IPS-20b (cell line): ENCODE results near the gene CTNNA1.

ENCODE experiments used
- H3K27ac ChIP-seq: one replicate; pipeline ENCODE4 v1.5.1; 2013; ENCODE audit warnings: low read length
- H3K27me3 ChIP-seq: 2 replicates; pipeline ENCODE4 v1.6.1; 2013; ENCODE audit warnings: mild to moderate bottlenecking, low read length, inconsistent platforms; ENCODE audit not compliant: insufficient read depth
- H3K36me3 ChIP-seq: 2 replicates; pipeline ENCODE4 v1.6.1; 2013; ENCODE audit warnings: low read depth, mild to moderate bottlenecking, inconsistent platforms, low read length, moderate library complexity; ENCODE audit not compliant: insufficient read depth
- H3K4me1 ChIP-seq: 2 replicates; pipeline ENCODE4 v1.6.1; 2013; ENCODE audit warnings: mild to moderate bottlenecking, control low read depth, inconsistent platforms, low read length, moderate library complexity; ENCODE audit not compliant: insufficient read depth
- H3K4me3 ChIP-seq: 2 replicates; pipeline ENCODE4 v1.5.1; 2013; ENCODE audit warnings: mild to moderate bottlenecking, low read length, inconsistent platforms
- H3K9ac ChIP-seq: 2 replicates; pipeline ENCODE4 v1.6.1; 2013; ENCODE audit warnings: low read depth, mild to moderate bottlenecking, inconsistent platforms, low read length, moderate library complexity
- H3K9me3 ChIP-seq: 2 replicates; pipeline ENCODE4 v1.6.1; 2013; ENCODE audit warnings: mild to moderate bottlenecking, low read depth, low read length, inconsistent platforms; ENCODE audit not compliant: insufficient read depth

CTNNA1 gene

DNA sequence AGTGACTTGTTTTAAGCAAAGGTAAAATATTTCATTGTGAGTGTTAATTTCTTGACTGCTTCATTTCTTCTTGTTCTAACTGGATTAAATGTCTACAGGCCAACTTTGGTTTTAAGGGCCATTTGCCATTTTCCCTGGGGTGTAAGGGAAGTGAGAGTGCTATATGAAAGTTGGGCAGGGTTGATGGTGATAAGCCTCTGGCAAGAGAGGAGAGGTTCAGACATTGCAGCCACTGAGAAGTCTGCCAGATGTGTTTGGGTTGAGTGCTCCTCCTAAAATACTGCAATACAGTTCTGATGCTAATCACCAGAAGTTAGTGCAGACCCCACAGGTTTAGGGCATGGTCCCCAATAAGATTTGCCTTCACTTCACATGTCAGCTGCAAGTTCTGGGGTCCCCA lies 136.8 kb downstream of the CTNNA1 start:
- H3K4me1 ChIP-seq: peaks cover 8% of the 10 kb centered on the region
- H3K27ac ChIP-seq: no peak overlapping the region
- peaks cover 21% of the 10 kb centered on the region for H3K9me3 ChIP-seq
- H3K36me3 ChIP-seq: peaks cover 60% of the 10 kb centered on the region
- no peaks in the 10 kb centered on the region for H3K27me3 ChIP-seq
- H3K4me3 ChIP-seq: no peak overlapping the region
- no peak overlapping the region for H3K9ac ChIP-seq

DNA sequence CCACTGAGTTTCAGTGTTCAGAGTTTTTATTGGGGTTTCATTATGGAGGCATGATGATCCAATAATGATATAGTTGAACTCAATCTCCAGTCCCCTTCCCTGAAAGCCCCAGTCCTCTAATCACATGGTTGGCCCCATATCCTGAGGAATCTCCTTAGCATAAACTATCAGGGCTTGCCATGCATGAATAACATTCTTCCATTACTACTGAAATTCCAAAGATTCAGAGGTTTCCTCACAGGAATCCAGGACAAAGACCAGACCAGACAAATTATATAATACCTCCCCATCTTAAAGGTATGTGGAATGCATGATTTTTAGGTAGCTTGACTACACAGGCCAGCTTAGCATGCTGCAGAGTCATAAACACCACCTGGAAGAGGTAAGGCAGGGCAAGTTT lies 137.4 kb downstream of the CTNNA1 start:
- H3K4me1 ChIP-seq: peaks cover 1% of the 10 kb centered on the region; the same call in 1 of the 2 replicates
- no peak overlapping the region for H3K4me3 ChIP-seq
- H3K9me3 ChIP-seq: peaks cover 21% of the 10 kb centered on the region
- no peaks in the 10 kb centered on the region for H3K27me3 ChIP-seq
- no peak overlapping the region for H3K9ac ChIP-seq
- H3K27ac ChIP-seq: no peak overlapping the region
- peaks cover 63% of the 10 kb centered on the region for H3K36me3 ChIP-seq

DNA sequence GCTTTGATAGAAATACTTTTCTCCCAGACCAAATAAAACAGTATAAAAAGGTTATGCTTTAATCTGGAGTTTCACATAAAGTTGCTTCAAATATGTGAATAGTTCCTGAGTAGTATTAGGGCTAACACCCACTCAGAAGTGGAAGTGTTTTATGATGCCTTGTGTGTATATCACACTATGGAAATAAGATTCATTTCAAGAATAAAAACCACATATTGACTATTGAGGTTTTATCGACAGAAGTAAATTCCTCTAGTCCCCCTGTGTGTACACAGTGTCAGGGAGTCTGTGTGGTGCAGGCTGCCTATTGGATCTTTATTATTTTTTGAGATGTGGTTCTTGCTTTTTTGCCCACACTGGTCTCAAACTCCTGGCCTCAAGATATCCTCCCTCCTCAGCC lies 142.7 kb downstream of the CTNNA1 start:
- Histone ChIP-seq H3K9ac (no peak overlapping the region), H3K4me3 (no peak overlapping the region), H3K36me3 (peaks cover 46% of the 10 kb centered on the region), H3K27me3 (no peaks in the 10 kb centered on the region), H3K9me3 (no peaks in the 10 kb centered on the region), H3K27ac (no peak overlapping the region), H3K4me1 (no peaks in the 10 kb centered on the region)

DNA sequence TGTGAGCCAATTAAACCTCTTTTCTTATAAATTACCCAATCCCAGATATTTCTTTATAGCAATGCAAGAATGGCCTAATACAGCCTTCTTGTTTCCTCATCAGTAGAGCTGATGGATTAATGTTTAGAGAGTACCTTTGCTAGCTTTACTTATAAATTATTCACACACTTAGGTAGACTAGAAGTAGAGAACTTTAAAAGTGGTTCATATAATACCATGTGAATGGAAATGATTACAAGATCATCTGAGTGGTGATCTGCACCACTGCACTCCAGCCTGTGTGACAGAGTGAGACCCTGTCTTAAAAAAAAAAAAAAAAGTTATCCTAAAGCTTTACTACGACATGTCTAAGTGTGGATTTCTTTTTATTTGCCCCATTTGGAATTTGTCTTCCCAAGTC lies 145.1 kb downstream of the CTNNA1 start:
- H3K9me3 ChIP-seq: no peaks in the 10 kb centered on the region
- H3K4me1 ChIP-seq: peaks cover 7% of the 10 kb centered on the region
- no peak overlapping the region for H3K4me3 ChIP-seq
- H3K9ac ChIP-seq: no peak overlapping the region
- H3K27ac ChIP-seq: no peak overlapping the region
- H3K27me3 ChIP-seq: no peaks in the 10 kb centered on the region
- H3K36me3 ChIP-seq: peaks cover 51% of the 10 kb centered on the region

DNA sequence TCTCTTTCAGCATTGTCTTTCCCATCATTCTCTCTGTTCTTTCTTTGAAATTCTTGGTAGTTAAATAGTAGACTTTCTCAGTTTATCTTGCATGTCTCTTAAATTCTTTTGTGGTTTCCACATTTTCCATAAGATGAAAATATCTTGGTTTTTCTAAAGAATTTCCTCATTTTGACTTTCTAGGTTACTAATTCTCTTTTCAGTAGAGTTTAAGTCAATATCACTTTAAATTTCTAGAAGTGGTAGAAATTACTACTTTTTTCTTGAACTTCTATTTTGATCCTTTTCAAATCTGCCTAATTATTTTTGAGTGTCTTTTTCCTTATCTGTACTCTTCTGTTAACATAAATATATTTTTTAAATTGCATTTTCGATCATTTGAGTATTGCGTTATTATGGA lies 145.5 kb downstream of the CTNNA1 start:
- Histone ChIP-seq H3K4me3 (no peak overlapping the region), H3K9me3 (no peaks in the 10 kb centered on the region), H3K9ac (no peak overlapping the region), H3K4me1 (peaks cover 7% of the 10 kb centered on the region), H3K27ac (no peak overlapping the region), H3K27me3 (no peaks in the 10 kb centered on the region), H3K36me3 (peaks cover 56% of the 10 kb centered on the region)

DNA sequence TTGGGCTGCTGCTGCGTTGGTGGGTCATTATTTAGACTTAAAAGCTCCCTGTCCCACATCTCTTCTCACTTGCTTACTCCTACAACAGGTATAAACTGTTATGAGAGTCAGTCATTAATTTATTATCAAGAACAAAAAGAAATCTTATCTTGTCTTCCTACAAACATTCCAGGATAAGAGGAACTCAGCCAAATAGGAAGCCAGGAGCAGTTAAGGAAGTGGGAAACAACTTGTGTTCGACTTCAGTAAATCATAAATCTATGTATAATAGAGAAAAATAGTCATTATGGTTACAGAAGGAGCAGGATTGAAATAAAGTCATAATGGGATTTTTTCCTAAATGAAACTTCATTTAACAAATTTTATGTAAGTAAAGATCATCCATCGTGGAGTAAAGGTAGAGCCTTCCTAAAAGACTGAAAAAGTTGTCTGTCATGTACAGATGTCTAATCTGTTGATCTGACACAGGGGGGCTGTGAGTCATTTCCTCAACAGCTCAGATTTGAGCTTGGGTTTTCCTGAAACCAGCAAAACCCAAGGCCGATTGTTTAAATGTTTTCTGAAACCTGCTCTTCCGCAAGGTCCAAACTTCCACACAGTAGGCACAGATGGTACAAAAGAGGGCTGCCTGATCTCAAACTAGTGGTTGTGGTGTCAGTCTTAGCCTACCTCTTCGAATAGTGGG lies 147.2 kb downstream of the CTNNA1 start:
- H3K36me3 ChIP-seq: peaks cover 69% of the 10 kb centered on the region
- H3K4me3 ChIP-seq: no peak overlapping the region
- H3K27ac ChIP-seq: no peak overlapping the region
- H3K4me1 ChIP-seq: peaks cover 7% of the 10 kb centered on the region
- H3K9ac ChIP-seq: no peak overlapping the region
- H3K27me3 ChIP-seq: no peaks in the 10 kb centered on the region
- H3K9me3 ChIP-seq: no peaks in the 10 kb centered on the region

DNA sequence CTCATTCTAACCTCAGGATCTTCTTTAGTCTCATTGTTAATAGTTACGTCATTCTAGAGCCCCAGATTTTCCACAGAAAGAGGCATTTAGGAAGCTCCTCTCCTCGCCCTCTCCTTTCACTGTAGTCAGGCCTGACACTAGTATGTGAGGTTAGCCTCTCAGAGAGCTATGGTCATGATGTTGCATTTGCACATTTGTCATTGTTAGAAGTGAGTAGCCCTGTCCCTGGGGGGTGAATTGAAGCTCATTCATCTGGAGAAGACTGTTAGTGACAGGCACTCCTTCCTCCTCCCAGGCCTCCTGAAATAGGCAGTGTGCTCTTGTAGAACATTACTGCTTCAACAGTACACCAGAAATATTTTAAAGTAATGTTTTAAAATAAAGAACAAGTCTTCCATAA lies 148.5 kb downstream of the CTNNA1 start:
- Histone ChIP-seq H3K27ac (no peak overlapping the region), H3K4me1 (peaks cover 7% of the 10 kb centered on the region), H3K4me3 (no peak overlapping the region), H3K27me3 (no peaks in the 10 kb centered on the region), H3K9ac (no peak overlapping the region), H3K36me3 (peaks cover 74% of the 10 kb centered on the region), H3K9me3 (no peaks in the 10 kb centered on the region)

DNA sequence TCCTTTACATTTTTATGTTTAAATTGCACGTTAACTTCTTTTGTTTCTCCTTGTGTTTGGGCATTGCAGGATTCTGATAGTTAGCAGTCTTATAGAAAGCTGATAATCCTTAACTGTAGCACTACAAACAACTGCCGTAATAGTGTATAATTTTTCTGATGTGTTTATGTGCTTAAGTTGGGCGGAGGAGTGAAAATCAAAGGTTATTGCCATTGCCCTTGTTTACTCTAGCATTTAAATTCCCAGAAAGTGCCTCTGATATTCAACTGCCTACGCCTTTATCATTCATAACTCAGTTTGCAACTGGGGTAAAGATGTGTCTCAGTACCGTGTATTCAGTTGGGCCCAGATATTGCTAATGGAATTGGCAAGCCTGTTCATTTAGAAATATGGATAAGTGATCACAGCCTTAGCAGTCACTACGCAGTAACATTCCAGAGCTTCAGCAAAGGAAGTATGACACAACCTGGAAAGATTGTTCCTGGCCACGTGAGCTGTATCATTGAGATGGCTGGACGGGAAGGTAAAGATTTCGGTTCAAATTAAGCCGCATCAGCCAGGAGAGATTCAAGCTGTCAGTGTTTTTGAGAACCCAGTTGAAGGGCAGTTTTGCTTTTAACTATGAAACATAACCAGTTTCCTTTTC lies 150.0 kb downstream of the CTNNA1 start:
- Histone ChIP-seq H3K4me1 (peaks cover 7% of the 10 kb centered on the region), H3K27ac (no peak overlapping the region), H3K4me3 (no peak overlapping the region), H3K27me3 (no peaks in the 10 kb centered on the region), H3K9ac (no peak overlapping the region), H3K36me3 (peaks cover 77% of the 10 kb centered on the region), H3K9me3 (no peaks in the 10 kb centered on the region)

DNA sequence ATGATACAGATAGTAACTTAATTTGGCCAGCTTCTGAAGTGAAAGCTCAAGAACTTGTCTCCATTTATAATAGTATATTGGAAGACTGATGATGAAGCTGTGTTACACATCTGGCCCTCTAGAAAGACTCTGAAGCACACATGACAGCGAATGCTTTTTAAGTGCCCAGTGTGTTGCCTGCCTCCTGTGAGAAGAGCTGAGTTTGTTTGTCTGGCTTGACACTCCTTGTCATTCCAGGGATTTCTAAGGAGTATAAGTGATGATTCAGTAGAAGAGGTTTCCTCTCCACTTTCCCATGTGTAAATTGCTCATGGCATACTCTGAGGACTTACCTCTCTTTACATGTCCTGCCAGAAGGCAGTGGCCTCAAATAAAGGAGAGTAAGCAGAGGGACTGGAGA lies 152.3 kb downstream of the CTNNA1 start:
- peaks cover 7% of the 10 kb centered on the region for H3K4me1 ChIP-seq
- peaks cover 81% of the 10 kb centered on the region for H3K36me3 ChIP-seq
- no peak overlapping the region for H3K9ac ChIP-seq
- H3K27me3 ChIP-seq: no peaks in the 10 kb centered on the region
- H3K4me3 ChIP-seq: no peak overlapping the region
- H3K27ac ChIP-seq: no peak overlapping the region
- no peaks in the 10 kb centered on the region for H3K9me3 ChIP-seq

DNA sequence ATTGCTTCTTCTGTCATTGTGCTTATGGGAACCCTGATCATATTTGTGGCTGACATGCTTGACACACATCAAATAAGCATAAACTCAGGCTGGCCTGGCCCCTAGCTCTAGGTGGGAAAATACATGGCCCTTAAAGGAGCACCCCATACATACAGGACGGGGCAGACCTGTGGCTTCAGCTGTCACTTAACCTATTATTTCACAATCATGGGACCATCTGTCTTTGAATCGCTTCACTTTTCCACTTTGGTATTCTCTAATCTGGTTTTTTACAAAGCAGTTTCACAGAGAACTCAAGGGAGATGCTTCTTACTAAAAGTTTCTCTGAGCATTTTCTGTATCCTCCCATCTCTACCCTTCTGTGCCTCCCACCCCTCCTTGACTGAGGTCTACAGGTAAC lies 156.5 kb downstream of the CTNNA1 start:
- Histone ChIP-seq H3K4me1 (no peaks in the 10 kb centered on the region), H3K9ac (no peak overlapping the region), H3K36me3 (peaks cover 58% of the 10 kb centered on the region), H3K27ac (no peak overlapping the region), H3K27me3 (no peaks in the 10 kb centered on the region), H3K9me3 (no peaks in the 10 kb centered on the region), H3K4me3 (no peak overlapping the region)

DNA sequence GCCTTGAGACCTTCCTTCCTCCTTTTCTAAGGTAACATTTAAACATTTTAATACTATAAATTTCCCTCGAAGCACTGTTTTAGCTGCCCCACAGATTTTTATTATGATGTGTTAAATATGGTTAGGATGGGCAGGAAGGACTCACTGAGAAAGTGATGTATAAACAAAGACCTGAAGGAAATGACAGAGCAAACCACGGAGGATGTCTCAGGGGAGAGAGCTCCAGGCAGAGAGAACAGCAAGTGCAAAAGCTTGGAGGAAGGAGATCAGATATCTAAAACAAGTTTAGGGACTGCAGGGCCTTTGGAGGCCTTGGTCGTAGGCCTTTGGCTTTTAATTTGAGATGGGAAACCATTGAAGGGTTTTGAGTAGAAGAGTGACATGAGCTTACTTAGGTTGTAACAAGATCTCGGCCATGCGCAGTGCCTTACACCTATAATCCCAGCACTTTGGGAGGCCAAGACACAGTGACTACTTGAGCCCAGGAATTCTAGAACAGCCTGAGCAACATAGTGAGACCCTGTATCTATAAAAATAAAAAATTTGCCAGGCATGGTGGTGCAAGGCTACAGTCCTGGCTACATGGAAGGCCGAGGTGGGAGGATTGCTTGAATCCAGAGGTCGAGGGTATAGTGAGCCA lies 157.4 kb downstream of the CTNNA1 start:
- Histone ChIP-seq H3K9me3 (no peaks in the 10 kb centered on the region), H3K27ac (no peak overlapping the region), H3K27me3 (no peaks in the 10 kb centered on the region), H3K4me1 (no peaks in the 10 kb centered on the region), H3K4me3 (no peak overlapping the region), H3K9ac (no peak overlapping the region), H3K36me3 (peaks cover 55% of the 10 kb centered on the region)

DNA sequence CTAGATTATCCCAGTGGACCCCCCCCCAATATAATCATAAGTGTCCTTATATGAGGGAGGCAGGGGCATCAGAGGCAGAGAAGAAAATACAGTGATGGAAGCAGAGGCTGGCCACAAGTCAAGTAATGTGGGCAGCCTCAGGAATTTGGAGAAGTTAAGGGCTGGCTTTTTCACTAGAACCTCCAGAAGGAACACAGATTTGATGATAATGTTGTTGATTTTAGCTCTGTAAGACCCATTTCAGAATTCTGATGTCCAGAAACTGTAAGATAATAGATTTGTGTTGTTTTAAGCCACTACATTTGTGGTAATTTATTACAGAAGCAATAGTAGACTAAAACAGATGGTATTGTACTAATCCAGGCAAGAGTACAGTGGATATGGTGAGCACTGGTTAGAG lies 158.2 kb downstream of the CTNNA1 start:
- H3K9me3 ChIP-seq: no peaks in the 10 kb centered on the region
- H3K9ac ChIP-seq: no peak overlapping the region
- no peak overlapping the region for H3K27ac ChIP-seq
- H3K27me3 ChIP-seq: no peaks in the 10 kb centered on the region
- peaks cover 48% of the 10 kb centered on the region for H3K36me3 ChIP-seq
- no peaks in the 10 kb centered on the region for H3K4me1 ChIP-seq
- H3K4me3 ChIP-seq: no peak overlapping the region
